Lower leg skin (tissue), 4 donors: ENCODE data around the gene FAM124A. TPM values are rescaled to one million over a fixed set of nuclear protein-coding genes. Genes with fewer than 3 reads are reported as not detected.

Experiments used
- DNase-seq, 2 donors: peaks; one replicate each; pipeline ENCODE4 v3.0.0-alpha.2; 2019; ENCODE audit warnings: low spot score in 2 of 2
- H3K4me3 ChIP-seq: fragments of 200-600 bp; sonication (generic); 2 replicates; pipeline ENCODE4 v1.5.1; 2017; ENCODE audit warnings: mild to moderate bottlenecking, low read depth; ENCODE audit not compliant: poor library complexity, severe bottlenecking
- CTCF ChIP-seq, 3 donors: fragments of 450-650 bp; IDR thresholded peaks; one replicate each; pipeline ENCODE4 v1.5.1; 2016; ENCODE audit warnings: antibody characterized with exemption in 3 of 3, mild to moderate bottlenecking in 3 of 3, moderate library complexity in 2 of 3
- POLR2A ChIP-seq, 2 donors: fragments of 450-650 bp; IDR thresholded peaks; one replicate each; pipeline ENCODE4 v1.6.1; 2016 to 2017; ENCODE audit warnings: antibody characterized with exemption in 2 of 2, mild to moderate bottlenecking in 1 of 2, moderate library complexity in 1 of 2
- whole genome bisulfite sequencing, 2 donors: methylation state at CpG; one replicate each; pipeline ENCODE4 v1.1.5; 2018; 5-methylcytosine and 5-hydroxymethylcytosine counted together
- intact Hi-C: fragments of 100-400 bp; cut with DNase I; formaldehyde crosslinking; loops from one replicate; pipeline ENCODE4 v1.15.0; 2023; ENCODE audit warnings: low total_unique reads
- total RNA-seq, 4 donors: library from RNA; depleted of rRNA; stranded (reverse); fragments of >200 nt; gene quantifications; one replicate each; pipeline ENCODE4 v1.1.0, GENCODE V29; 2016

The FAM124A gene, protein sequence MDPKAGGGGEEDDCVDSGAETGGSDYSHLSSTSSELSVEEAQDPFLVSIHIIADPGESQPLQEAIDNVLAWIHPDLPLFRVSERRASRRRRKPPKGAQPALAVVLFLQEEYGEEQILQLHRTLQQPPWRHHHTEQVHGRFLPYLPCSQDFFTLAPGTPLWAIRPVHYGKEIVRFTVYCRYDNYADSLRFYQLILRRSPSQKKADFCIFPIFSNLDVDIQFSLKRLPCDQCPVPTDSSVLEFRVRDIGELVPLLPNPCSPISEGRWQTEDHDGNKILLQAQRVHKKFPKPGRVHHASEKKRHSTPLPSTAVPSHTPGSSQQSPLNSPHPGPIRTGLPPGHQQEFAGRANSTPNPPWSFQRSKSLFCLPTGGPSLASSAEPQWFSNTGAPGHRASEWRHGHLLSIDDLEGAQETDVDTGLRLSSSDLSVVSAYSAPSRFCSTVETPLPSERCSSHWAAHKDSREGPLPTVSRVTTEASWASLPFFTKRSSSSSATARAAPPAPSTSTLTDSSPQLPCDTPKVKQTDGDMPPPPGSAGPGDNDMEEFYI
- total RNA-seq: 1 to 10 TPM in 3 of 4 donors, under 1 TPM in 1; 0.30 to 5.0 (median 2.1) TPM

- intact Hi-C loops: no loop called here
- WGBS, 2 donors: 0 to 1% methylated on average over 1 to 51 of the region's 106 CpGs
These were observed at the start of gene FAM124A for GRCh38 chr13:51222037-51222685. Gene FAM124A (plus strand): TSS chr13:51222398. CDS start chr13:51222502, 104 bp downstream.

GRCh38 chr13:51175021-51175420 is 47.2 kb upstream of the FAM124A start:
- WGBS, 2 donors: 81 to 98% methylated on average over 8 of the region's 8 CpGs
- intact Hi-C loops: no loop called here
- no peak for DNase-seq
- TF ChIP-seq CTCF (IDR thresholded peaks at IDR 0.05): no peak
- TF ChIP-seq POLR2A (IDR thresholded peaks at IDR 0.05): no peak
- no peak overlapping the region for H3K4me3 ChIP-seq

More at GRCh38 chr13:51222037-51222685, at the start of gene FAM124A:
- H3K4me3 ChIP-seq: peak within 1 kb of the TSS; percentile 67
- TF ChIP-seq CTCF (IDR thresholded peaks at IDR 0.05) (no peak), POLR2A (IDR thresholded peaks at IDR 0.05) (no peak)
- DNase-seq: peak in 1 of 2 donors; percentile 85

DNA sequence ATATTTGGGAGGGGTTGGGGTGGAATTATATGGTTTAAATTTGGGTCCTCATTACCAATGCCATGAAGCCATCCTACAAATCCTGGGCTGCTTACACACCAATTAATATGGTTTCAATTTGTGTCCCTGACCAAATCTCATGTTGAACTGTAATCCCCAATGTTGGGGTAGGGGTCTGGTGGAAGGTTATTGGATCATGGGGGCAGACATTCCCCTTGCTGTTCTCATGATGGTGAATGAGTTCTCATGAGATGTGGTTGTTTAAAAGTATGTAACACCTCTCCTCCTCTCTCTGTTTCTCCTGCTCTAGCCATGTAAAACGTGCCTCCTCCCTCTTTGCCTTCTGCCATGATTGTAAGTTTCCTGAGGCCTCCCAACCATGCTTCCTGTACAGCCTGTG is 46.6 kb upstream of the FAM124A start:
- intact Hi-C loops: no loop called here
- 57 to 67% methylated on average over 1 of the region's 1 CpG for WGBS, 2 donors
- no peak overlapping the region for H3K4me3 ChIP-seq

GRCh38 chr13:51177188-51177587 is 45.0 kb upstream of the FAM124A start:
- DNase-seq: no peak
- intact Hi-C loops: no loop called here
- TF ChIP-seq POLR2A (IDR thresholded peaks at IDR 0.05): no peak
- TF ChIP-seq CTCF (IDR thresholded peaks at IDR 0.05): no peak
- no peak overlapping the region for H3K4me3 ChIP-seq
- WGBS, 2 donors: 96 to 98% methylated on average over 1 of the region's 1 CpG

More for the DNA sequence above, 46.6 kb upstream of the FAM124A start:
- DNase-seq: no peak
- no peak for TF ChIP-seq CTCF (IDR thresholded peaks at IDR 0.05)
- no peak for TF ChIP-seq POLR2A (IDR thresholded peaks at IDR 0.05)

- no peak for DNase-seq
- no peak for TF ChIP-seq CTCF (IDR thresholded peaks at IDR 0.05)
- TF ChIP-seq POLR2A (IDR thresholded peaks at IDR 0.05): no peak
- no peak overlapping the region for H3K4me3 ChIP-seq
- 93 to 95% methylated on average over 4 of the region's 4 CpGs for WGBS, 2 donors
- intact Hi-C loops: no loop called here
These were observed 43.6 kb upstream of the FAM124A start for GRCh38 chr13:51178456-51179074.
